GM21528 (cell line): Measurements from ENCODE around the gene NOSTRIN.
"Not testable (repeated sequence)": the region's sequence is repeated elsewhere in the genome, so short reads cannot be mapped to it uniquely, and the experiment has no call there.

Experiments
- ATAC-seq: cut with Tn5 transposase; IDR thresholded peaks from one replicate; pipeline ENCODE4 v1.9.1; 2021; ENCODE audit warnings: mild to moderate bottlenecking, moderate library complexity; ENCODE audit not compliant: unreplicated experiment, low FRiP score

NOSTRIN gene

GRCh38 chr2:168789776-168790175 is 12.7 kb upstream of the NOSTRIN start:
- no peak for ATAC-seq

DNA sequence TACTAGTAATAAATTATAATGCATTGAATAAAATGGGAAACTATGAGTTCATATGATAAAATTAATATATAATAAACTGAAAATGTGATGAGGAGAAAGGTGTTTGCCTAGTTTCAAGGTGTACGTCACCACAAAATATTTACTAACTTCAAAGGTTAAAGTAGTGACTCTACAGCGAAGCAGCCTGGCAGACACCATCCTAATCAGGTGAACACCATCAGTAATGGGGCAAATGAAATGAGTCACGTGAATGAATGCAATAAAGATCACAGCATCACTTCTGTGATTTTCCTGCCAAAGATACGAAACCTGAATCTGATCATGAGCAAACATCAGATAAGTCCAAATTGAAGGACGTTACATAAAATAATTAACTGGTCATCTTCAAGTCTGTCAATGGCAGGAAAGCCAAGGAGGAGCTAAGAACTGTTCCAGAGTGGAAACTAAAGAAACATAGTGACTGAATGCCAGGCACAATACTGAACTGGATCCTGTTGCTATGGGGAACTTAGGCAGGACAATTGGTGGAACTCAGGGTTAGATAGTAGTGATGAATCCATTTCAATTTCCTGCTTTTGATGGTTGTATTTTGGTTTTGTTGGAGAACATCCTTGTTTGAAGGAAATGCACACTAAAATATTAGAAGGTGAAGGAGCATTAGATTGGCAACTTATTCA is 12.1 kb upstream of the NOSTRIN start:
- no peak for ATAC-seq

GRCh38 chr2:168791140-168791539 is 11.3 kb upstream of the NOSTRIN start:
- ATAC-seq = not testable (repeated sequence)

DNA sequence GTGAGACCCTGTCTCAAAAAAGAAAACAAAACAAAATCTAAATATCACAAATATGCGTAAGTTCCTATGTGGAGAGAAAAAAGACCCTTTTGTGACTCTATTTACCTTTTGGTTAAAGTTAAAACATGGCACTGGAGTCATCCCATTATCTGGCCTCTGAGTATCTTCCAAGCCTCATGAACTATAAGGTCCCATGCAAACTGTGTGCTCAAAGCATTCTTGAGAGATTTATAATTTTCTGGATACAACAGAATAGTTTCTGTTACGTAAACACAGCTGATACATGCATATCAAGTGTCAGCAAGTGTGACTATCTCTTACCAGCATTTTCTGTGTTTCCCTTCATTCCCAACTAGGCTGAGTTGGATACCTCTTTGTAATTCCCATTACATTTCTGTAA is 8.8 kb upstream of the NOSTRIN start:
- no peak for ATAC-seq

GRCh38 chr2:168794968-168795367 is 7.5 kb upstream of the NOSTRIN start:
- ATAC-seq = no peak

GRCh38 chr2:168796090-168796577 is 6.3 kb upstream of the NOSTRIN start:
- no peak for ATAC-seq

DNA sequence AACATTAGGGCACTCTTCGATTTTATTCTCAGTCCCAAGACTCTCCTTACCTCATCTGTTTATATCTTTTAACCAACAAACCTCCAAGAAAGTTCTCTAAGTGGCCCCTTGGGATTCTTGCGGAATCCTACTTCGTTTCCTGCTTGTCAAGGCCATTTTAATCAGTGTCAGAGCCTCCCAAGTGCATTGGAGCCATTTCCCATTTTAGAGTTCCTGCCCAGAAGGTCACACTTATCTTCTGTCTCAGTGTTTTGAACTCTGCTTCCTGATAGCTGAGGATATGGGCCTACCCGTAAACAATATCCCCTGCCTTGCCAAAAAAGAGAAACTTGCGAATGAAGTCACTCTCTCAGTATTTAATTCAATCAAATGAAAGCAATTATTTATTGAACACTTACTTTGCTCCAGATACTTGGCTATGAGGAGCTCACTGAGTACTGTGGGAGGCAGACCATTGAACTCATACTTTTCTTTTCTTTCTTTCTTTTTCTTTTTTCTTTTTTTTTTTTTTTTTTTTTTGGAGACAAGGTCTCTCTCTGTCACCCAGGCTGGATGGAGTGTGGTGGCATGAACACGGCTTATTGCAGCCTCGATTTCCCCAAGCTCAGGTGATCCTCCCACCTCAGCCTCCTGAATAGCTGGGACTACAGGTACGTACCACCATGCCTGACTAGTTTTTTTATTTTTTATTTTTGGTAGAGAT is 5.7 kb upstream of the NOSTRIN start:
- no peak for ATAC-seq

DNA sequence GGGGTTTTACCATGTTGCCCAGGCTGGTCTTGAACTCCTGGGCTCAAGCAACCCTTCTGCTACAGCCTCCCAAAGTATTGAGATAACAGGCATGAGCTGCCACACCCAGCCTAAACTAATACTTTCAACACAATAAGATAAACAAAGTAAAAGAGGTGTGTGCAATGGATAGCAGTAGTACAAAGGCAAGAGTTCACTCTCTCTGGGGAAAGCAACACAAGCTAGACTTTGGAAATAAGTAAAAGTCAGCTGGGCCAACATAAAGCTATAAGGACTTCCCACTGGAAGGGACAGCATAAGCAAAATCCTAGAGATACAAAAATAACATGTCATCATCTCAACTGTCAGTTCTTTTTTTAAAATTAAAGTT is 5.2 kb upstream of the NOSTRIN start:
- ATAC-seq = no peak

- no peak for ATAC-seq
Observed at GRCh38 chr2:168798076-168798887, 4.2 kb upstream of the NOSTRIN start.

DNA sequence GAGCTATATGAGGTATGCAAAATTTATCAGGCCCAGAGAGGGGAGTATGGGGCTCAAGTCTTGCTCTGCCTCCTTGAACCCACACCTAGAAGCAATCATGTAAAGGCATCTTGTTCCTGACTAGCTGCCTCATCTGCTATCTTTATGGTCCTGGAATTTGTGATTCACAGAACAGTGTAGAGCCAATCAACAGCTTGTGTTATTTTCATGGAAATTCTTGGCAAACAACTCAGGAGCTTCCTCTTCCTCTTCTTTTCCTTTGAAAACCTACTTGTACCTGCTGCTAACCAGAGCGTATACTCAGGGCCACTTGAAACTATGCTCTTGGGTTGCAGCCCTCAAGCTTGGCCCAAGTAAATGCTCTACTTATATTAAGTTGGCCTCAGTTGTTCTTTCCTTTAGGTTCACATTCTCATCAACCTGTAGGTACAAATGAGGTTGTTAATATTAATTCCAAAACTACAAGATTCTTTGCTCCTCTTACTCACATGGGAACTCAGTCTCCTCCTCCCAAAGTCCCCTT is 3.5 kb upstream of the NOSTRIN start:
- no peak for ATAC-seq

- ATAC-seq = no peak
Observed at GRCh38 chr2:168801471-168801870, 966 bp upstream of the NOSTRIN start.

GRCh38 chr2:168802859-168803725 is 655 bp downstream of the NOSTRIN start:
- no peak for ATAC-seq

GRCh38 chr2:168804214-168804613 is 1.8 kb downstream of the NOSTRIN start:
- ATAC-seq = no peak

GRCh38 chr2:168805615-168806014 is 3.2 kb downstream of the NOSTRIN start:
- no peak for ATAC-seq

- no peak for ATAC-seq
Observed at GRCh38 chr2:168809537-168809936, 7.1 kb downstream of the NOSTRIN start.

DNA sequence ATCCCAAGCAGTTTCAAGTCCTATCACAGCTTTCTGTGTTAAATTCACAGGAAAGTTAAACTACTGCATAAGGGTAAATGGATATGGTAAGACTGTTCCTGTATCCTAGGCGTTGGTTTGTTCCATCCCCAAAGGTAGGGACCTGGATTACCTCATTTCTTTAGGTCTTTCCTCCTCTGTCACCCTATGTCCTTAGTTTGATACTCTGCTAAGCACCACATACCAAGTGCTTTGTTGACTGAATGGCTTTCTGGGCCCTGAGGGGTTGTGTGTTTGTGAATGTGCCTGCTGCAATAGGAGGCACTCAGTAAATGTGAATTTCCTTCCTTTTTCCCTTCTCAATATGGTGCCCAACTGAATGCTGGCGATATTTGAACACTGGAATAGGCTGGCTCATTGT is 7.8 kb downstream of the NOSTRIN start:
- ATAC-seq = no peak

DNA sequence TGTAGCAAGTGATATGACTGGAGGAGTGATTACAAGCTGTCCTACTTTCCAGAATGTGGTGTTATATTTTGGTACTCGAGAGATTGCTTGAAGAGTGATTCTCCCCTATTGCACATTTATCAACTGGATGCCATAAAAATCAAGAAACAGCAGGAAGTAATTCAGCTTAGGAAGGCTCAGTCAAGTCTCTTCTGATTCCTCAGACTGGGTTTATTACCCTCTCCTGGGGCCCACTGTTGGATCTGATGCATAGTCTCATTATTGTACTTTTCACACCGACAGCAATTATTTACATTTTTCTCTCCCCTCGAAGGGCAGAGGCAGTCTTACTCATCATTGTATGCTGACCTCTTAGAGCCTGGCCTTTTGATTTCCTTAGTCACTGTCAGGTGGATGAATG is 9.3 kb downstream of the NOSTRIN start:
- no peak for ATAC-seq

- no peak for ATAC-seq
Observed at GRCh38 chr2:168814046-168814445, 11.6 kb downstream of the NOSTRIN start.

DNA sequence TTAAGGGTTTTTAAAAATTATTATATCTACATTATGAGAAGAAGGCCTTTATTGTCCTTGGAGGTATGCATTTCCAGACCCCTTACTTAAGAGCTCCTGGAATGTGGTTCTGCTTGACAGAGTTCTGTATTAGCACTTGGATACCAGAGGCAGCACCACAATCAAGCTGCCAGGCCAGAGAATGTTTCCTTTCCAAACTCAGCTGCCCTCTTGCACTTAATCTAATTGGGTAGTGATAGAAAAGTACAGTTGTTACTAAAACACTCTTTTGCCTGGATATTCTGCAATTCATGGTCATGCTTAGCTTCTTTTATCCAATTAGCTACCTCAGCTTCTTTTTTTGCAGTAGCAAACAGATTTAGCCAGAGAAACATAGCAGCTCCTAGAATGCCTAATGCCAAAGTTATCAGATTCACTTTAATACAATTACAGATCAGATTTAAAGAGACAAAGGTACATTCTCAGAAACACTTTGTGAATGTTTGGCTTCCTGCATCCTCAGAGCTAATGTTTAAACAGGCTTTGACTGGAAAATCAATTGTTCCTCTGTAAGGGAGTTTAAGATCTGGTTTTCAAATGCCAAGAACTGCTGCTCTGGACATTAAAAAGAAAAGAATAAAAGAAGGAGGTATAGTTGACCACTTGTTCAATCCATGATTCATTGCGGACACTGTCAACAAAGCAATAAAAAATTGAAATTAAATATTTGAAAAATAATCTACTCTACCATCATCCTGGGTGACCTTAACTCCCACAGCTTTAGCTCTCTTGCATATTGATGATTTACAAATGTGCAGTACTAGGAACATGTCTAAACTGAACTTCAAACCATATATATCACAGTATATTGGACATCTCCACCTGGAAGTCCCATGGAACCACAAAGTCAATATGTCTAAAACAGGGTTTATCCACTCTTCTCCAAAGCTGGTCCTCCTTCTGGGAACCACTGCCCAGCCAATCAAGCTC is 12.8 kb downstream of the NOSTRIN start:
- no peak for ATAC-seq
